Smooth muscle cell (in vitro differentiated cells): ENCODE data around the gene BCAS3. TPM values are rescaled to one million over a fixed set of nuclear protein-coding genes. Genes with fewer than 3 reads are reported as not detected.

Experiments
- DNase-seq: peaks from one replicate; lab custom pipeline; 2025; ENCODE audit not compliant: unreplicated experiment; lab: John Stamatoyannopoulos, UW
- H2AFZ ChIP-seq: fragments of 200-600 bp; sonication (generic); 2 replicates; pipeline ENCODE4 v1.6.0; 2016; ENCODE audit warnings: antibody characterized with exemption, low read depth, mild to moderate bottlenecking
- H3F3A ChIP-seq: fragments of 200-600 bp; sonication (generic); 2 replicates; pipeline ENCODE4 v1.6.0; 2017; ENCODE audit warnings: antibody characterized with exemption, low read depth
- H3K27ac ChIP-seq: fragments of 200-600 bp; sonication (generic); 2 replicates; pipeline ENCODE4 v1.5.1; 2016; ENCODE audit warnings: low read depth, mild to moderate bottlenecking
- H3K27me3 ChIP-seq: fragments of 200-600 bp; sonication (generic); 2 replicates; pipeline ENCODE4 v1.6.1; 2016; ENCODE audit warnings: low read depth, mild to moderate bottlenecking
- H3K36me3 ChIP-seq: fragments of 200-600 bp; sonication (generic); 2 replicates; pipeline ENCODE4 v1.5.1; 2016; ENCODE audit warnings: low read depth
- H3K4me1 ChIP-seq: fragments of 200-600 bp; sonication (generic); 2 replicates; pipeline ENCODE4 v1.5.1; 2016; ENCODE audit warnings: low read depth
- H3K4me2 ChIP-seq: fragments of 200-600 bp; sonication (generic); 2 replicates; pipeline ENCODE4 v1.6.0; 2016; ENCODE audit warnings: mild to moderate bottlenecking
- H3K4me3 ChIP-seq: fragments of 200-600 bp; sonication (generic); 2 replicates; pipeline ENCODE4 v1.5.1; 2016; ENCODE audit warnings: mild to moderate bottlenecking
- H3K79me2 ChIP-seq: fragments of 200-600 bp; sonication (generic); 2 replicates; pipeline ENCODE4 v1.6.0; 2016; ENCODE audit warnings: low read depth, mild to moderate bottlenecking
- H3K9ac ChIP-seq: fragments of 200-600 bp; sonication (generic); 2 replicates; pipeline ENCODE4 v1.6.0; 2016; ENCODE audit warnings: low read depth
- H3K9me3 ChIP-seq: fragments of 200-600 bp; sonication (generic); replicated peaks from 2 replicates; pipeline ENCODE4 v1.5.1; 2016; ENCODE audit warnings: low read depth
- H4K20me1 ChIP-seq: fragments of 200-600 bp; sonication (generic); 2 replicates; pipeline ENCODE4 v1.6.0; 2016; ENCODE audit warnings: low read depth
- WGBS: methylation state at CpG from one replicate; pipeline ENCODE4 v1.1.7; 2016; ENCODE audit warnings: low lambda C conversion rate; 5-methylcytosine and 5-hydroxymethylcytosine counted together
- polyA plus RNA-seq: library from polyadenylated mRNA; unstranded; fragments of >200 nt; fragmentation: Nextera tagmentation; extraction: Ambion mirVana; gene quantifications from 2 replicates; pipeline ENCODE4 v1.2.1, GENCODE V29; 2016
- total RNA-seq: library from RNA; depleted of rRNA; stranded (reverse); fragments of >200 nt; gene quantifications from 2 replicates; pipeline ENCODE4 v1.2.3, GENCODE V29; 2014
- TF ChIP-seq, protein P1 (sequence below): fragments of 200-600 bp; sonication (generic); IDR thresholded peaks from 2 replicates; pipeline ENCODE4 v1.5.1; 2017; ENCODE audit warnings: borderline replicate concordance, mild to moderate bottlenecking, antibody characterized with exemption; ENCODE audit not compliant: insufficient read depth, poor library complexity, severe bottlenecking

BCAS3 gene
- total and polyA plus RNA-seq, 2 experiments from 2014 or later, result 17.2 to 54.5 TPM

DNA sequence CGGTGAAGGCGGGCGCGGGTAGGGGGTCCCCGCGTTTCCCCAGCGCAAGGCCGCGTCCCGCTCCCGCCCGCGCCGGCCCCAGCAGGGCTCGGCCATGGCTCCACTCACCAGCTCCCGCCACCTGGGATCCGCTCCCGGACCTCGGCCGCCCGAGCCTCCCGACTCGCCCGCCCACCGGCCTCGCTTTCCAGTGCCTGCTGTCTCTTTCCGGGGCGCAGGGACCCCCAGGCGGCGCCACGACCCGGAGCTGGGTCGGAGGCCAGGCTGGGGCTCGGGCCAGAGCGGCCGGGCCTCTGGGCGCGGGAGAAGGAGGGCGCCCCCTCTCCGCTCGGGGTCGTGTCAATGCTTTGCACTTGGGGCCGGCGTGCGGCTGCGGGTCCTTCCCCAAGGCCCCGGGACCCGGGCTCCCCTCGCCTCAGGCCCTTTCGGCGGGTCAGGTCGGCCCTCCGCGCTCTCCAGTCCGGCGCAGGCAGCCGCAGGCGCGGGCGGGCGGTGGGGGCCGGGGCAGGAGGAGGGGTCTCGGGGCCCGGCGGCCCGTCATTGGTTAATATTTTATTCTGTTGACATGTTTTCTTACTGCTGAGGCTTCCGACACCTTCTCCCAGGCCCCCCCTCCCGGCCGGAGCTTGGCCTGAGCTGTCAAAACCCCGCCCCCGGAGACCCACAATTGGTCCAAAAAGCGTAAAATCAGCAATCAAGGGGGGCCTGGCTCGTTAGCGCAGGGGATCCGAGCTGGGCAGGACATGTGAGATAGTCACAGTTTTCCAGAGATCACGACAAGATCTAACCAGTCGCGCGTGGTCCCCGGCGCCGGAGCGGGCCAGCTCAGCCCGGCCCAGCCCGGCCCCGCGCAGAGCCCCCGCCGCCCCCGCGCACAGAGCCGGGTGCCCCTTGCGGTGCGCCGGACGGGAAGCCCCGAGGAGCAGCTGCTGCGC is 721.7 kb downstream of the BCAS3 start, which contains the start of gene TBX2:
TBX2 (plus strand) TSS at position 713 of the 935 bp plus-strand sequence. CDS start 334 bp downstream, outside the sequence.
- 1% methylated on average over 63 of the region's 98 CpGs for WGBS
- peak; percentile 87 for DNase-seq
- TF ChIP-seq, protein P1, sequence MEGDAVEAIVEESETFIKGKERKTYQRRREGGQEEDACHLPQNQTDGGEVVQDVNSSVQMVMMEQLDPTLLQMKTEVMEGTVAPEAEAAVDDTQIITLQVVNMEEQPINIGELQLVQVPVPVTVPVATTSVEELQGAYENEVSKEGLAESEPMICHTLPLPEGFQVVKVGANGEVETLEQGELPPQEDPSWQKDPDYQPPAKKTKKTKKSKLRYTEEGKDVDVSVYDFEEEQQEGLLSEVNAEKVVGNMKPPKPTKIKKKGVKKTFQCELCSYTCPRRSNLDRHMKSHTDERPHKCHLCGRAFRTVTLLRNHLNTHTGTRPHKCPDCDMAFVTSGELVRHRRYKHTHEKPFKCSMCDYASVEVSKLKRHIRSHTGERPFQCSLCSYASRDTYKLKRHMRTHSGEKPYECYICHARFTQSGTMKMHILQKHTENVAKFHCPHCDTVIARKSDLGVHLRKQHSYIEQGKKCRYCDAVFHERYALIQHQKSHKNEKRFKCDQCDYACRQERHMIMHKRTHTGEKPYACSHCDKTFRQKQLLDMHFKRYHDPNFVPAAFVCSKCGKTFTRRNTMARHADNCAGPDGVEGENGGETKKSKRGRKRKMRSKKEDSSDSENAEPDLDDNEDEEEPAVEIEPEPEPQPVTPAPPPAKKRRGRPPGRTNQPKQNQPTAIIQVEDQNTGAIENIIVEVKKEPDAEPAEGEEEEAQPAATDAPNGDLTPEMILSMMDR, result no peak
- Histone ChIP-seq H3K4me3 (peak within 1 kb of the TSS; percentile 77), H3K9ac (peak within 1 kb of the TSS; percentile 67), H4K20me1 (peaks cover 48% of the 10 kb centered on the region), H3K79me2 (peaks cover 75% of the 10 kb centered on the region), H3K27ac (peak within 1 kb of the TSS; percentile 38), H2AFZ (no peak within 1 kb of the TSS), H3K4me2 (peak within 1 kb of the TSS; percentile 97), H3K4me1 (peaks cover 45% of the 10 kb centered on the region), H3K9me3 (no peaks in the 10 kb centered on the region), H3K27me3 (peaks cover 35% of the 10 kb centered on the region), H3K36me3 (no peaks in the 10 kb centered on the region), H3F3A (no peaks in the 10 kb centered on the region)

DNA sequence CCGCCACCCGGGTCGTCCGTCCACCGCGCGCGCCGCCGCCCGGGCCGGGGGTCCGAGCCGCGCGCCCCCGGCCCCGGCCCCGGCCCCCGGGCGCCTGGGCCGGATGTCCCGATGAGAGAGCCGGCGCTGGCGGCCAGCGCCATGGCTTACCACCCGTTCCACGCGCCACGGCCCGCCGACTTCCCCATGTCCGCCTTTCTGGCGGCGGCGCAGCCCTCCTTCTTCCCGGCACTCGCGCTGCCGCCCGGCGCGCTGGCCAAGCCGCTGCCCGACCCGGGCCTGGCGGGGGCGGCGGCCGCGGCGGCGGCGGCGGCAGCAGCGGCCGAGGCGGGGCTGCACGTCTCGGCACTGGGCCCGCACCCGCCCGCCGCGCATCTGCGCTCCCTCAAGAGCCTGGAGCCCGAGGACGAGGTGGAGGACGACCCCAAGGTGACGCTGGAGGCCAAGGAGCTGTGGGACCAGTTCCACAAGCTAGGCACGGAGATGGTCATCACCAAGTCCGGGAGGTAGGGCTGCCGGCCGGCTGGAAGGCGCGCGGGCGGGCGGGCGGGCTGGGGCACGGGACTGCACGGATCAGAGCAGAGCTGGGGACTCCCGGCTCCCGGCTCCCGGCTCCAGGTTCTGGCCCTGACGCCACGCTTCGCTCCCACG is 722.5 kb downstream of the BCAS3 start:
- H3K4me1 ChIP-seq, result peaks cover 50% of the 10 kb centered on the region
- H3F3A ChIP-seq, result no peaks in the 10 kb centered on the region
- H3K4me3 ChIP-seq, result peak overlapping the region; percentile 77
- H4K20me1 ChIP-seq, result peaks cover 56% of the 10 kb centered on the region
- under 1% methylated on average over 30 of the region's 90 CpGs for WGBS
- no peak for DNase-seq
- H3K4me2 ChIP-seq, result peak overlapping the region; percentile 97
- H3K27me3 ChIP-seq, result peaks cover 40% of the 10 kb centered on the region
- peak overlapping the region; percentile 23 for H3K27ac ChIP-seq
- TF ChIP-seq, protein P1, result no peak
- no peaks in the 10 kb centered on the region for H3K9me3 ChIP-seq
- peaks cover 83% of the 10 kb centered on the region for H3K79me2 ChIP-seq
- H3K9ac ChIP-seq, result peak overlapping the region; percentile 67
- H2AFZ ChIP-seq, result no peak overlapping the region
- H3K36me3 ChIP-seq, result no peaks in the 10 kb centered on the region

DNA sequence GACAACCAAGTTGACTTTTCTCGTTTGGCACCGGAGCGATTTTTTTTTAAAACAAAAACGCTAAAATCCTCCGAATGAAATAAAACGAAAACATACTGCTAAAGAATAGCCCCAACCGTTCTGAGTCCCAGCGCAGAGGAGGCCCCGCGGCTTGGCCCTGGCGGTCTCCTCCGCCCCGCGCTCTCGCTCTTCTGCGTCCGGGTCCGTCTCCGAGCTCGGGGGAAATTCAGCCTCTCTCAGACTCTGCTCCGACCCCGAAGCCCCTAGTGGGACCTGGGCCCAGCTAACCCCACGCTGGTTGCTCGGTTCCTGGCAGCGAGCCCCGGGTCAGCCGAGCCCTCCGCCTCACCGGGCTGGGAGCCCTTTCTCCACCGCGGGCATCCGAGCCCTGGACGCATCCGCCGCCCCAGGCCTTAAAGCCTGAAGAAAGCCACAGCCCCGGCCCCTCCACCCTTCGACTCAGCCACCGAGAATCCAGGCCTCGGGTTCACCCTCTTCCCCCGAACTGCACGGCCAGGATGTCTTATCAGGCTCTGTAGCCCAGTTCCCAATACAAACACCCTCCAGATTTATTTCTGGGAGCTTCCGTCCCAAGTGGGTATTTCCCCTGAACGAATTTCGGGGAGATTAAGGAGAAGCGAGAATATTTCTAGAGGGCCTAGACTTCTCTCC is 723.2 kb downstream of the BCAS3 start:
- H3K79me2 ChIP-seq, result peaks cover 87% of the 10 kb centered on the region
- peak overlapping the region; percentile 77 for H3K4me3 ChIP-seq
- H3K27me3 ChIP-seq, result peaks cover 46% of the 10 kb centered on the region
- peaks cover 52% of the 10 kb centered on the region for H3K4me1 ChIP-seq
- WGBS, result 3% methylated on average over 45 of the region's 45 CpGs
- H2AFZ ChIP-seq, result no peak overlapping the region
- H3K9me3 ChIP-seq, result no peaks in the 10 kb centered on the region
- peaks cover 62% of the 10 kb centered on the region for H4K20me1 ChIP-seq
- TF ChIP-seq, protein P1, result no peak
- H3K4me2 ChIP-seq, result peak overlapping the region; percentile 97
- peak overlapping the region; percentile 23 for H3K27ac ChIP-seq
- no peaks in the 10 kb centered on the region for H3F3A ChIP-seq
- H3K9ac ChIP-seq, result peak overlapping the region; percentile 67
- no peak for DNase-seq
- H3K36me3 ChIP-seq, result no peaks in the 10 kb centered on the region
